ENCODE measurements around the gene FRK.

FRK gene

GRCh38 chr6:116036885-116037284 is 23.8 kb downstream of the FRK start:
- no peak overlapping the region for H3K27ac ChIP-seq (ENCODE audit: insufficient read depth, low read length, poor library complexity, severe bottlenecking)
- no peaks in the 10 kb centered on the region for H3K9me3 ChIP-seq (ENCODE audit: control insufficient read depth, low read length)
- DNase-seq, result no peak
- H3K36me3 ChIP-seq (ENCODE audit: control insufficient read depth, insufficient read depth, low read length), result no peaks in the 10 kb centered on the region
- H3K4me3 ChIP-seq (ENCODE audit: insufficient read depth, low read depth, low read length, poor library complexity, severe bottlenecking), result no peak overlapping the region
- no peaks in the 10 kb centered on the region for H3K4me1 ChIP-seq (ENCODE audit: control insufficient read depth, insufficient read depth, low read length, poor library complexity, severe bottlenecking)
- no peaks in the 10 kb centered on the region for H3K27me3 ChIP-seq (replicated peaks; ENCODE audit: control insufficient read depth, insufficient read depth, low read length, poor library complexity, severe bottlenecking)

GRCh38 chr6:116036075-116036773 is 24.5 kb downstream of the FRK start:
- Histone ChIP-seq H3K36me3 (ENCODE audit: control insufficient read depth, insufficient read depth, low read length) (no peaks in the 10 kb centered on the region), H3K9me3 (ENCODE audit: control insufficient read depth, low read length) (no peaks in the 10 kb centered on the region), H3K4me3 (ENCODE audit: insufficient read depth, low read depth, low read length, poor library complexity, severe bottlenecking) (no peak overlapping the region), H3K27me3 (replicated peaks; ENCODE audit: control insufficient read depth, insufficient read depth, low read length, poor library complexity, severe bottlenecking) (no peaks in the 10 kb centered on the region), H3K4me1 (ENCODE audit: control insufficient read depth, insufficient read depth, low read length, poor library complexity, severe bottlenecking) (no peaks in the 10 kb centered on the region), H3K27ac (ENCODE audit: insufficient read depth, low read length, poor library complexity, severe bottlenecking) (no peak overlapping the region)
- no peak for DNase-seq

GRCh38 chr6:116035616-116036015 is 25.1 kb downstream of the FRK start:
- Histone ChIP-seq H3K36me3 (ENCODE audit: control insufficient read depth, insufficient read depth, low read length) (no peaks in the 10 kb centered on the region), H3K27me3 (replicated peaks; ENCODE audit: control insufficient read depth, insufficient read depth, low read length, poor library complexity, severe bottlenecking) (no peaks in the 10 kb centered on the region), H3K27ac (ENCODE audit: insufficient read depth, low read length, poor library complexity, severe bottlenecking) (no peak overlapping the region), H3K4me1 (ENCODE audit: control insufficient read depth, insufficient read depth, low read length, poor library complexity, severe bottlenecking) (no peaks in the 10 kb centered on the region), H3K4me3 (ENCODE audit: insufficient read depth, low read depth, low read length, poor library complexity, severe bottlenecking) (no peak overlapping the region), H3K9me3 (ENCODE audit: control insufficient read depth, low read length) (no peaks in the 10 kb centered on the region)
- DNase-seq, result no peak

- H3K9me3 ChIP-seq (ENCODE audit: control insufficient read depth, low read length), result no peaks in the 10 kb centered on the region
- no peaks in the 10 kb centered on the region for H3K27me3 ChIP-seq (replicated peaks; ENCODE audit: control insufficient read depth, insufficient read depth, low read length, poor library complexity, severe bottlenecking)
- DNase-seq, result no peak
- no peak overlapping the region for H3K4me3 ChIP-seq (ENCODE audit: insufficient read depth, low read depth, low read length, poor library complexity, severe bottlenecking)
- no peaks in the 10 kb centered on the region for H3K4me1 ChIP-seq (ENCODE audit: control insufficient read depth, insufficient read depth, low read length, poor library complexity, severe bottlenecking)
- H3K27ac ChIP-seq (ENCODE audit: insufficient read depth, low read length, poor library complexity, severe bottlenecking), result no peak overlapping the region
- no peaks in the 10 kb centered on the region for H3K36me3 ChIP-seq (ENCODE audit: control insufficient read depth, insufficient read depth, low read length)
These were observed 26.4 kb downstream of the FRK start for GRCh38 chr6:116034327-116034726.

- DNase-seq, result no peak
- Histone ChIP-seq H3K27ac (ENCODE audit: insufficient read depth, low read length, poor library complexity, severe bottlenecking) (no peak overlapping the region), H3K27me3 (replicated peaks; ENCODE audit: control insufficient read depth, insufficient read depth, low read length, poor library complexity, severe bottlenecking) (no peaks in the 10 kb centered on the region), H3K9me3 (ENCODE audit: control insufficient read depth, low read length) (no peaks in the 10 kb centered on the region), H3K36me3 (ENCODE audit: control insufficient read depth, insufficient read depth, low read length) (no peaks in the 10 kb centered on the region), H3K4me1 (ENCODE audit: control insufficient read depth, insufficient read depth, low read length, poor library complexity, severe bottlenecking) (no peaks in the 10 kb centered on the region), H3K4me3 (ENCODE audit: insufficient read depth, low read depth, low read length, poor library complexity, severe bottlenecking) (no peak overlapping the region)
These were observed 26.9 kb downstream of the FRK start for GRCh38 chr6:116033687-116034303.

- no peaks in the 10 kb centered on the region for H3K27me3 ChIP-seq (replicated peaks; ENCODE audit: control insufficient read depth, insufficient read depth, low read length, poor library complexity, severe bottlenecking)
- no peaks in the 10 kb centered on the region for H3K36me3 ChIP-seq (ENCODE audit: control insufficient read depth, insufficient read depth, low read length)
- H3K27ac ChIP-seq (ENCODE audit: insufficient read depth, low read length, poor library complexity, severe bottlenecking), result no peak overlapping the region
- no peak for DNase-seq
- H3K4me1 ChIP-seq (ENCODE audit: control insufficient read depth, insufficient read depth, low read length, poor library complexity, severe bottlenecking), result no peaks in the 10 kb centered on the region
- no peaks in the 10 kb centered on the region for H3K9me3 ChIP-seq (ENCODE audit: control insufficient read depth, low read length)
- no peak overlapping the region for H3K4me3 ChIP-seq (ENCODE audit: insufficient read depth, low read depth, low read length, poor library complexity, severe bottlenecking)
These were observed 29.9 kb downstream of the FRK start for GRCh38 chr6:116030770-116031169.

GRCh38 chr6:116029535-116029934 is 31.2 kb downstream of the FRK start:
- H3K36me3 ChIP-seq (ENCODE audit: control insufficient read depth, insufficient read depth, low read length), result no peaks in the 10 kb centered on the region
- H3K9me3 ChIP-seq (ENCODE audit: control insufficient read depth, low read length), result no peaks in the 10 kb centered on the region
- H3K4me3 ChIP-seq (ENCODE audit: insufficient read depth, low read depth, low read length, poor library complexity, severe bottlenecking), result no peak overlapping the region
- DNase-seq, result no peak
- H3K4me1 ChIP-seq (ENCODE audit: control insufficient read depth, insufficient read depth, low read length, poor library complexity, severe bottlenecking), result no peaks in the 10 kb centered on the region
- no peak overlapping the region for H3K27ac ChIP-seq (ENCODE audit: insufficient read depth, low read length, poor library complexity, severe bottlenecking)
- no peaks in the 10 kb centered on the region for H3K27me3 ChIP-seq (replicated peaks; ENCODE audit: control insufficient read depth, insufficient read depth, low read length, poor library complexity, severe bottlenecking)

- H3K9me3 ChIP-seq (ENCODE audit: control insufficient read depth, low read length), result no peaks in the 10 kb centered on the region
- no peak for DNase-seq
- H3K4me1 ChIP-seq (ENCODE audit: control insufficient read depth, insufficient read depth, low read length, poor library complexity, severe bottlenecking), result no peaks in the 10 kb centered on the region
- H3K4me3 ChIP-seq (ENCODE audit: insufficient read depth, low read depth, low read length, poor library complexity, severe bottlenecking), result no peak overlapping the region
- no peaks in the 10 kb centered on the region for H3K27me3 ChIP-seq (replicated peaks; ENCODE audit: control insufficient read depth, insufficient read depth, low read length, poor library complexity, severe bottlenecking)
- H3K27ac ChIP-seq (ENCODE audit: insufficient read depth, low read length, poor library complexity, severe bottlenecking), result no peak overlapping the region
- H3K36me3 ChIP-seq (ENCODE audit: control insufficient read depth, insufficient read depth, low read length), result no peaks in the 10 kb centered on the region
These were observed 32.5 kb downstream of the FRK start for GRCh38 chr6:116028233-116028632.

GRCh38 chr6:116027801-116028200 is 32.9 kb downstream of the FRK start:
- Histone ChIP-seq H3K27me3 (replicated peaks; ENCODE audit: control insufficient read depth, insufficient read depth, low read length, poor library complexity, severe bottlenecking) (no peaks in the 10 kb centered on the region), H3K4me3 (ENCODE audit: insufficient read depth, low read depth, low read length, poor library complexity, severe bottlenecking) (no peak overlapping the region), H3K9me3 (ENCODE audit: control insufficient read depth, low read length) (no peaks in the 10 kb centered on the region), H3K4me1 (ENCODE audit: control insufficient read depth, insufficient read depth, low read length, poor library complexity, severe bottlenecking) (no peaks in the 10 kb centered on the region), H3K27ac (ENCODE audit: insufficient read depth, low read length, poor library complexity, severe bottlenecking) (no peak overlapping the region), H3K36me3 (ENCODE audit: control insufficient read depth, insufficient read depth, low read length) (no peaks in the 10 kb centered on the region)
- no peak for DNase-seq

- Histone ChIP-seq H3K9me3 (ENCODE audit: control insufficient read depth, low read length) (no peaks in the 10 kb centered on the region), H3K4me3 (ENCODE audit: insufficient read depth, low read depth, low read length, poor library complexity, severe bottlenecking) (no peak overlapping the region), H3K27me3 (replicated peaks; ENCODE audit: control insufficient read depth, insufficient read depth, low read length, poor library complexity, severe bottlenecking) (no peaks in the 10 kb centered on the region), H3K36me3 (ENCODE audit: control insufficient read depth, insufficient read depth, low read length) (no peaks in the 10 kb centered on the region), H3K27ac (ENCODE audit: insufficient read depth, low read length, poor library complexity, severe bottlenecking) (no peak overlapping the region), H3K4me1 (ENCODE audit: control insufficient read depth, insufficient read depth, low read length, poor library complexity, severe bottlenecking) (no peaks in the 10 kb centered on the region)
- no peak for DNase-seq
These were observed 35.3 kb downstream of the FRK start for GRCh38 chr6:116025405-116025804.
